ENCODE results near the gene TOR2A.
A peak's percentile ranks its signal among the peaks of the same experiment; 100 is the strongest.

The TOR2A gene

GRCh38 chr9:127700594-127701255 lies 34.4 kb downstream of the TOR2A start:
- no peak for DNase-seq (ENCODE audit: low read depth in 1 of 2, low spot score in 1 of 2)

- no peak for DNase-seq (ENCODE audit: low read depth in 1 of 2, low spot score in 1 of 2)
These were observed 35.0 kb downstream of the TOR2A start for GRCh38 chr9:127700140-127700539.

- peak; percentile 71 to 72 for DNase-seq (ENCODE audit: low read depth in 1 of 2, low spot score in 1 of 2)
These were observed 36.0 kb downstream of the TOR2A start for GRCh38 chr9:127698985-127699670.

- no peak for DNase-seq (ENCODE audit: low read depth in 1 of 2, low spot score in 1 of 2)
These were observed 36.7 kb downstream of the TOR2A start for GRCh38 chr9:127698386-127698785.

- no peak for DNase-seq (ENCODE audit: low read depth in 1 of 2, low spot score in 1 of 2)
These were observed 37.5 kb downstream of the TOR2A start for GRCh38 chr9:127697575-127697974.

GRCh38 chr9:127694890-127695720 lies 40.0 kb downstream of the TOR2A start:
- no peak for DNase-seq (ENCODE audit: low read depth in 1 of 2, low spot score in 1 of 2)

- no peak for DNase-seq (ENCODE audit: low read depth in 1 of 2, low spot score in 1 of 2)
These were observed 41.4 kb downstream of the TOR2A start for GRCh38 chr9:127693697-127694096.

- DNase-seq (ENCODE audit: low read depth in 1 of 2, low spot score in 1 of 2): no peak
These were observed 42.0 kb downstream of the TOR2A start for GRCh38 chr9:127693143-127693542.

- DNase-seq (ENCODE audit: low read depth in 1 of 2, low spot score in 1 of 2): no peak
These were observed 43.0 kb downstream of the TOR2A start for GRCh38 chr9:127692071-127692470.

GRCh38 chr9:127690735-127691134 lies 44.4 kb downstream of the TOR2A start:
- no peak for DNase-seq (ENCODE audit: low read depth in 1 of 2, low spot score in 1 of 2)

GRCh38 chr9:127689329-127690000 lies 45.6 kb downstream of the TOR2A start:
- DNase-seq (ENCODE audit: low read depth in 1 of 2, low spot score in 1 of 2): no peak

- DNase-seq (ENCODE audit: low read depth in 1 of 2, low spot score in 1 of 2): no peak
These were observed 48.4 kb downstream of the TOR2A start for GRCh38 chr9:127686461-127687393.

GRCh38 chr9:127684576-127684975 lies 50.5 kb downstream of the TOR2A start:
- DNase-seq (ENCODE audit: low read depth in 1 of 2, low spot score in 1 of 2): no peak

GRCh38 chr9:127683723-127684122 lies 51.4 kb downstream of the TOR2A start:
- DNase-seq (ENCODE audit: low read depth in 1 of 2, low spot score in 1 of 2): no peak

- DNase-seq (ENCODE audit: low read depth in 1 of 2, low spot score in 1 of 2): no peak
These were observed 52.5 kb downstream of the TOR2A start for GRCh38 chr9:127682351-127683136.
